WTC11 (cell line): ENCODE results near the gene DNAJC21. TPM values are rescaled to one million over a fixed set of nuclear protein-coding genes. Genes with fewer than 3 reads are reported as not detected.

Source experiments
- ATAC-seq: fragments of 200-7000 bp; cut with Tn5 transposase; 2 replicates; pipeline ENCODE4 v1.10.0; 2021; ENCODE audit warnings: mild to moderate bottlenecking, moderate library complexity
- CTCF ChIA-PET: fragments of 300-600 bp; sonication (Branson Sonifier 250); formaldehyde crosslinking; loops from one replicate; lab custom pipeline; 2021; ENCODE audit warnings: antibody characterized with exemption; lab: Charles Lee
- POLR2A ChIA-PET: fragments of 350-600 bp; sonication (Branson Sonifier 250); formaldehyde crosslinking; loops from one replicate; lab custom pipeline; 2021; ENCODE audit warnings: antibody characterized with exemption; lab: Charles Lee
- DNase-seq: peaks from one replicate; pipeline ENCODE4 v3.0.0; 2021; ENCODE audit warnings: low spot score
- H3K27ac Mint-ChIP-seq: 2 replicates; pipeline ENCODE4 v1.8.0; 2021; ENCODE audit warnings: mixed read lengths
- H3K27me3 Mint-ChIP-seq: 2 replicates; pipeline ENCODE4 v1.8.0; 2021; ENCODE audit warnings: low read depth, mild to moderate bottlenecking, moderate library complexity, mixed read lengths
- H3K36me3 Mint-ChIP-seq: 2 replicates; pipeline ENCODE4 v1.8.0; 2021; ENCODE audit warnings: mixed read lengths
- H3K4me1 Mint-ChIP-seq: 2 replicates; pipeline ENCODE4 v1.8.0; 2022; ENCODE audit warnings: mixed read lengths
- H3K4me3 Mint-ChIP-seq: 2 replicates; pipeline ENCODE4 v1.8.0; 2021; ENCODE audit warnings: mild to moderate bottlenecking, moderate library complexity, mixed read lengths
- H3K9me3 Mint-ChIP-seq: 2 replicates; pipeline ENCODE4 v1.8.0; 2021; ENCODE audit warnings: mixed read lengths
- AR ChIP-seq: fragments of 250-450 bp; sonication (Bioruptor Pico); IDR thresholded peaks from 2 replicates; pipeline ENCODE4 v1.9.0; 2021; ENCODE audit warnings: mild to moderate bottlenecking
- CREB1 ChIP-seq: sonication (generic); formaldehyde crosslinking; IDR thresholded peaks from 2 replicates; pipeline ENCODE4 v1.8.0; 2023; ENCODE audit warnings: mild to moderate bottlenecking, missing genetic modification reagents
- E2F1 ChIP-seq: sonication (generic); formaldehyde crosslinking; IDR thresholded peaks from 2 replicates; pipeline ENCODE4 v1.8.0; 2022; ENCODE audit warnings: mild to moderate bottlenecking, missing genetic modification reagents
- E2F5 ChIP-seq: sonication (generic); formaldehyde crosslinking; IDR thresholded peaks from 2 replicates; pipeline ENCODE4 v1.8.1; 2022; ENCODE audit warnings: mild to moderate bottlenecking, moderate library complexity, missing genetic modification reagents
- ERG ChIP-seq: fragments of 250-450 bp; sonication (Bioruptor Pico); IDR thresholded peaks from 2 replicates; pipeline ENCODE4 v1.8.0; 2021; ENCODE audit warnings: mild to moderate bottlenecking
- FOXJ3 ChIP-seq: sonication (generic); formaldehyde crosslinking; IDR thresholded peaks from 2 replicates; pipeline ENCODE4 v1.9.0; 2021; ENCODE audit warnings: missing genetic modification reagents, mild to moderate bottlenecking, borderline replicate concordance
- IRF1 ChIP-seq: sonication (generic); formaldehyde crosslinking; IDR thresholded peaks from 2 replicates; pipeline ENCODE4 v1.8.0; 2023; ENCODE audit warnings: missing genetic modification reagents
- KAT7 ChIP-seq: sonication (generic); formaldehyde crosslinking; IDR thresholded peaks from 2 replicates; pipeline ENCODE4 v1.8.1; 2023; ENCODE audit warnings: missing genetic modification reagents, mild to moderate bottlenecking, borderline replicate concordance
- MLX ChIP-seq: sonication (generic); formaldehyde crosslinking; IDR thresholded peaks from 2 replicates; pipeline ENCODE4 v1.8.1; 2023; ENCODE audit warnings: mild to moderate bottlenecking, missing genetic modification reagents, moderate library complexity
- NFE2L1 ChIP-seq: sonication (generic); formaldehyde crosslinking; IDR thresholded peaks from 2 replicates; pipeline ENCODE4 v1.8.1; 2023; ENCODE audit warnings: missing genetic modification reagents
- NFYB ChIP-seq: sonication (generic); formaldehyde crosslinking; conservative IDR thresholded peaks from 2 replicates; pipeline ENCODE4 v1.8.0; 2022; ENCODE audit warnings: low read depth, missing genetic modification reagents
- NR2C2 ChIP-seq: sonication (generic); formaldehyde crosslinking; IDR thresholded peaks from 2 replicates; pipeline ENCODE4 v1.8.0; 2022; ENCODE audit warnings: mild to moderate bottlenecking, missing genetic modification reagents
- RORB ChIP-seq: fragments of 250-450 bp; sonication (Bioruptor Pico); IDR thresholded peaks from 2 replicates; pipeline ENCODE4 v1.9.0; 2021; ENCODE audit warnings: mild to moderate bottlenecking
- SMAD3 ChIP-seq: sonication (generic); formaldehyde crosslinking; IDR thresholded peaks from 2 replicates; pipeline ENCODE4 v1.8.0; 2022; ENCODE audit warnings: missing genetic modification reagents, mild to moderate bottlenecking, borderline replicate concordance
- ZMAT4 ChIP-seq: fragments of 250-450 bp; sonication (Bioruptor Pico); IDR thresholded peaks from 2 replicates; pipeline ENCODE4 v1.9.0; 2021; ENCODE audit warnings: mild to moderate bottlenecking
- ZNF121 ChIP-seq: sonication (generic); formaldehyde crosslinking; IDR thresholded peaks from 2 replicates; pipeline ENCODE4 v1.8.0; 2023; ENCODE audit warnings: missing genetic modification reagents
- ZNF416 ChIP-seq: fragments of 250-450 bp; sonication (Bioruptor Pico); IDR thresholded peaks from 2 replicates; pipeline ENCODE4 v1.9.0; 2021; ENCODE audit warnings: mild to moderate bottlenecking, inconsistent platforms
- ZNF425 ChIP-seq: fragments of 250-450 bp; sonication (Bioruptor Pico); conservative IDR thresholded peaks from 2 replicates; pipeline ENCODE4 v1.9.0; 2021; ENCODE audit warnings: mild to moderate bottlenecking
- total RNA-seq: library from RNA; stranded (reverse); gene quantifications from 3 replicates; pipeline ENCODE4 v1.2.3, GENCODE V29; 2021

DNAJC21 gene
- total RNA-seq, 1 experiment from 2014 or later, result 62.5 TPM

- Mint-ChIP-seq H3K36me3 (peaks cover 7% of the 10 kb centered on the region), H3K27ac (no peak overlapping the region), H3K9me3 (peaks cover 14% of the 10 kb centered on the region), H3K27me3 (no peaks in the 10 kb centered on the region; the same call in 1 of the 2 replicates), H3K4me1 (no peaks in the 10 kb centered on the region), H3K4me3 (no peak overlapping the region)
- ATAC-seq (no peak), DNase-seq (no peak)
- TF ChIP-seq NR2C2 (CRISPR knock-in tag), result no peak
- TF ChIP-seq NFE2L1, result no peak
- no peak for TF ChIP-seq RORB (CRISPR knock-in tag)
- no peak for TF ChIP-seq E2F1 (CRISPR knock-in tag)
- TF ChIP-seq MLX (CRISPR knock-in tag), result no peak
- no peak for TF ChIP-seq CREB1 (CRISPR knock-in tag)
- TF ChIP-seq KAT7 (CRISPR knock-in tag), result no peak
- TF ChIP-seq FOXJ3 (CRISPR knock-in tag), result no peak
- no peak for TF ChIP-seq IRF1 (CRISPR knock-in tag)
- TF ChIP-seq NFYB (CRISPR knock-in tag), result no peak
- TF ChIP-seq AR, result no peak
- no peak for TF ChIP-seq ZNF425
- no peak for TF ChIP-seq ZNF416 (CRISPR knock-in tag)
- no peak for TF ChIP-seq E2F5 (CRISPR knock-in tag)
- ChIA-PET POLR2A (no interaction called here), CTCF (interaction anchor here (0.7 to 1.6 kb wide), 2 partner anchors 36 to 510 kb away, joined by 3 read pairs; no protein-coding TSS in a partner anchor)
Observed at GRCh38 chr5:34996261-34996660, 66.9 kb downstream of the DNAJC21 start.

- ATAC-seq (no peak), DNase-seq (no peak)
- peaks cover 2% of the 10 kb centered on the region; the same call in 1 of the 2 replicates for H3K4me1 Mint-ChIP-seq
- no peak for TF ChIP-seq IRF1 (CRISPR knock-in tag)
- TF ChIP-seq ERG, result no peak
- no peak for TF ChIP-seq E2F5 (CRISPR knock-in tag)
- TF ChIP-seq ZNF121 (CRISPR knock-in tag), result no peak
- TF ChIP-seq SMAD3 (CRISPR knock-in tag), result no peak
- TF ChIP-seq ZMAT4 (CRISPR knock-in tag), result no peak
- no peaks in the 10 kb centered on the region for H3K36me3 Mint-ChIP-seq
- H3K27me3 Mint-ChIP-seq, result no peaks in the 10 kb centered on the region; the same call in 1 of the 2 replicates
- POLR2A ChIA-PET, result no interaction called here
- no peak overlapping the region for H3K27ac Mint-ChIP-seq
- H3K4me3 Mint-ChIP-seq, result no peak overlapping the region
- H3K9me3 Mint-ChIP-seq, result peaks cover under 1% of the 10 kb centered on the region; the same call in 1 of the 2 replicates
- CTCF ChIA-PET, result no interaction called here
Observed at GRCh38 chr5:34998058-34998789, 68.9 kb downstream of the DNAJC21 start.
